GM18951 (cell line): Measurements from ENCODE around the gene KHDC4.
A peak's percentile ranks its signal among the peaks of the same experiment; 100 is the strongest.
"Not testable (repeated sequence)": the region's sequence is repeated elsewhere in the genome, so short reads cannot be mapped to it uniquely, and the experiment has no call there.

Experiments
- POLR2A ChIP-seq: IDR thresholded peaks from 4 replicates; pipeline ENCODE4 v1.6.1; 2011; ENCODE audit warnings: mild to moderate bottlenecking; ENCODE audit not compliant: insufficient read length, insufficient read depth; ENCODE audit errors: extremely low read depth
- in situ Hi-C: fragments of 300-500 bp; cut with MboI; formaldehyde crosslinking; loops from one replicate; pipeline ENCODE4 v1.12.0; 2022; ENCODE audit warnings: low sequenced_read_pairs, mixed read lengths, inconsistent platforms; ENCODE audit not compliant: unreplicated experiment

KHDC4 gene

DNA sequence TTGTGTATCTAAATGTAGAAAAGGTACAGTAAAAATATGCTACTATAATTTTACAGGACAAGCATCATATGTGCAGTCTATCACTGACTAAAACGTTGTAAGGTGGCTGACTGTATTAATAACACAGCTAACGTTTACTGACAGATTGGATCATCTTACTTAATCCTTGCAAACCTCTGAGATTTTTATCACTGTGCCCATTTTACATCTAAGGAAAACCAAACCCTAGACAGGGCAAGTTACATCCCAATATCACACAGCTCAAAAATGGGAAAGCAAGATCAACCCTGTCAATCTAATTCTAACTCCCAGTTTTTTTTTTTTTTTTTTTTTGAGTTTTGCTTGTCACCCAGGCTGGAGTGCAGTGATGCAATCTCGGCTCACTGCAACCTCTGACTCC is 15.6 kb downstream of the KHDC4 start:
- in situ Hi-C loops: no loop called here
- no peak for TF ChIP-seq POLR2A

DNA sequence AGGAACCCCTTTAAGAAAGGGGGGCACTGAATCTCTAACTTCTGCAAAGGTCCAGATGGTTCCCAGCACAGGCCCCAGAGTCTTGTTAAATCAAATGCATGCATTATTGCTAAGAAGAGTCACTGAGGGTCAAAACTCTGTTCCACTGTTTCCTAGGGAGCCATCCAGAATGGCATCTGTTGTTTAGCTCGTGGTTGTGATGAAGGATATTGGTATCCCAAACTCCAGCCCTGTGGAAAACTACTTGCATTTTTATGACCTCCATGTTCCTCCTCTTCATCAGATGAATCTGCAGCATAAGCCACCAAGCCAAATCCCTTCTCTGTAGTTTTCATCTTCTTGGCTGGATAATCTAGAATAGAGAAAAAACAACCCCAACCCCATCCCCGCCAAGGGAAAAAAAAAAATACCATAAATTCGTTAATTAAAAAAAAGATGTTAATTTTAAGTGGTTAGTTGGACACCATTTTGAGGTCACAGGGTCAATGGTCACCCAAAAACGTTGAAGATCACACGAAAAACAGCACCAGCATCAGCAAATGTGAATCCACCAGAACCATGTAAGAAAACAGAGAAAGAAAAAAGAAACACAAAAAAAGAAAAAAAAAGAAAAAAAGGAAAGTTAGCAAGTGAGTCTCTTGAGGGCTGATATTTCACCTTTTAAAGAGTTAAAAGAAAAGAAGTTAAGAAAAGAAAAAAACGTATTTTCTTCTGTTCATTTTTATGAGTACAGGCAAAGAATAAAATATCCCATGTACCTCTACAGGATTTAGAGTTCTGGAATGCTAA is 20.1 kb downstream of the KHDC4 start:
- no peak for TF ChIP-seq POLR2A
- in situ Hi-C loops: no loop called here

DNA sequence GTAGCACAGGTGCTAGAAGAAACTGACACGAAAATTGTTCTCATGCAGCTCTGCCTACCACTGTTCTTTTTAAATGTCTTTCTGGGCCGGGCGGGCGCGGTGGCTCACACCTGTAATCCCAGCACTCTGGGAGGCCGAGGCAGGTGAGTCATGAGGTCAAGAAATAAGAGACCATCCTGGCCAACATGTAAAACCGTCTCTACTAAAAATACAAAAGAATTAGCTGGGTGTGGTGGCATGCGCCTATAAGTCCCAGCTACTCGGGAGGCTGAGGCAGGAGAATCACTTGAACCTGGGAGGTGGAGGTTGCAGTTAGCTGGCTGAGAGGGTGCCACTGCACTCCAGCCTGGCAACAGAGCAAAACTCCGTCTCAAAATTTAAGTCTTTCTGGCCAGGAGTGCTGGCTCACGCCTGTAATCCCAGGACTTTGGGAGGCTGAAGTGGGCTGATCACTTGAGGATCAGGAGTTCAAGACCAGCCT is 22.1 kb downstream of the KHDC4 start:
- in situ Hi-C loops: no loop called here
- no peak for TF ChIP-seq POLR2A

DNA sequence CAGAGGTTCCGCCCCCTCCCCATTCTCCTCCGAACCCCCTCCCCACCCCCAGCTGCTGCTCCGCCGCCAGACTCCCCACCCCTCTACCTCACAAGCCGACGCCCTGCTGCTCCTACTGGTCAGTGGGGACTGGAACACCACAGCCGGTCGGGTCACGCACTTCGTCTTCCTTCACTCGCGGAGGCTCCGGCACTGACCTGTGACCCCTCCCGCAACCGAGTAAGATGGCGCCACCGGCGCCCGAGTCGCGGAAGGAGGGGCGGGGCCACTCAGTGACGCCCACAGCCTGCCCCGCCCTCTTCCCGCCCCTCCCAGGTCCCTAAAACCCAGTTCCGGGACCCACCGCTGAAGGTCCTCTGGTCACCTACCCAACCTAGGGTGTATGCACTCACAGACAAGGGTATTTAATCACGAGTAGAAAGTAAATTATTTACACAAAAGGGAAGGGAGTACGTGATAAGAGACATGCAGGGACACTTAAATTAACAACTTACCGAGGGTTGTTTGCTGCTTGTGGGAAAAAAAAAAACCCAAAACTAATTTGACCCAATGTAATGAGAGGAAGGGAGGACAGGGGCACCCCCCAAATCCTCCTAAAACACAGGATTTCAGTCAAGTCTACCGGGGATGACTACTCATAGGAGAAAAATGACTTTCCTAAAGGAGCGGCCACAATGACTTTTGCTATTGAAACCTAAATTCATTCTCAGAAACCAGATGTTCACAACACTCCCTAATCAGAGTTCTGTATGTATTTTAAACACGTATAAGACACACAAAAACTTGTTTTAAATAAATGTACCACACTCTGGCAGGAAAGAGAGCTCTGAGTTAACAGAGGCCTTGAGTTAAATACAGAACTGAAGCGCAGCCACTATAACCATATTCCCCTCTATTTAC is 22.8 kb downstream of the KHDC4 start, which contains the start of gene RIT1:
RIT1 (minus strand) TSS at position 194 of the 900 bp plus-strand sequence. CDS start 588 bp downstream, outside the sequence.
- TF ChIP-seq POLR2A: peak; percentile 73

DNA sequence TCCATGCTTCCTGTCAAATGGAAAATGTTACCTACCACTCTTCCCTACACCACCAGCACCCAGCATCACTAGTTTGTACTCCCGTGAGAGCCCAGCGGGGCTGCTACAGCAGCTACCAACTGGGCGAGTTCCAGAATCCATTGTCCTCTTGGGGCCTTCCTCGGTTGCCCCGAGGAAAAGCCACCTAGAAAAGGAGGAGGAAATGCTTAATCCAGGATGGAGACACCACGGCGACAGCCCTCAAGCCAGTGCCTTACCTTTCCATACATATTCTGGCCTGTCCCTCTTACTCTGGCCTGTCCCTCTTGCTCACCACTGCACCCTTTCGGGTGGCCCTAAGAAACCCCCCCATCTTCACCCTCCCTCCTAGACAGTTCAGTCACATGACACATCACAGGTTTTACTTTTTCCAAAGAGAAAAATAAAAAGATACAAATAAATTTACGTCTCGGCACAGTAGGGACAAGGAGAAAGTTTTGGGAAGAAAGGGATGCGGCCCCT is 23.5 kb downstream of the KHDC4 start:
- TF ChIP-seq POLR2A: no peak
- in situ Hi-C loops: no loop called here

More for the DNA sequence above, 22.8 kb downstream of the KHDC4 start, which contains the start of gene RIT1:
- in situ Hi-C loops: no loop called here

DNA sequence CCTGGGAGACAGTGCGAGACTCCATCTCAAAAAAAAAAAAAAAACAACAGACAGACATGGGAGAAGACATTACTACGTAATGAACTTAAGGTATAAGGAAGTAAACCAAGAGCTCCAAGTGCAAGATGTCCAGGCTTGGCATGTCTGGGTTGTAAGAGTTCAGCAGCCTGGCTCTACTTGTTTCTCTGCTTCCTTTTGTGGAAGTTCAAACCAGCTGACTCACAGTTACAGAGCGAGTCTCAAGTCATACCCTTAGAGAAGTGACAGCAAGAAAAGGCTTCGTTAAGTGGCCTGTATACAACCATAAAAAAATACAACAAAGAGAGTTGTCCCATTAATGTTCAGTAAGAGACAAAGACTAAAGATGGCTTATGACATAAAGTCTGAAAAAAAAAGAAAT is 24.3 kb downstream of the KHDC4 start:
- no peak for TF ChIP-seq POLR2A
- in situ Hi-C loops: no loop called here

DNA sequence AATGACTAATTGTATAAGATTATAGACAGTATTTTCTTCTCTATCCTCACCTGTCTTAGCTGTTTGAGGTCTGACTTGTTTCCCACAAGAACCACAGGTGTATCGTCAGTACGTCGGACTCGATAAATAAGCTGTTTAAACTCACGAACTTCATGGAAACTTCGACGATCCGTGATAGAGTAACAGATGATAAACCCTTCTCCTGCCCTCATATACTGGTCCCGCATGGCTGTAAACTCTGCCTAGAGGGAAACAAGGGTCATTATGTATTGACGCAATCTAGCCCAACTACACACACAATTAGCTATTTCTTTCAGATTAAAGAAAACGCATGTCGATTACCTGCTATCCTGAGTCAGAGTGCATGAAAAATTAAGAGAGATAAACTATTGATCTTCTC is 30.0 kb downstream of the KHDC4 start:
- no peak for TF ChIP-seq POLR2A
- in situ Hi-C loops: no loop called here

DNA sequence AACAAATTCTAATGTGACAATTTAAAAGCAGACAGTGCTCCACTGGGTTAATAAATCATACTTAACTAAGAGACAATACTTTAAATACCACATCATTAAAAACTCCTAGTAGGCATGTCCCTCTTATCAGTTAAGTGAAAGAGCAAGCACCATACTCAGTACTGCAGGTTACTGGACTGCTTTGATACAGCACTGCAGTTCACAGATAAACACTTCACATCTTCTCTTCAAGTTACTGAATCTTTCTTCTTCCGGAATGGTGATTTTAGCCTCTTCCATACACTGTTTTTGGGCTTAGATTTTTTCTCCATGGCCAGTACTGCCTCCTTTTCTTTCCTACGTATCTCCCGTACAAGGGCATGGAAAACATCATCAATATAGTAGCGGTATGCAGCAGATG is 34.1 kb downstream of the KHDC4 start:
- in situ Hi-C loops: no loop called here
- no peak for TF ChIP-seq POLR2A

DNA sequence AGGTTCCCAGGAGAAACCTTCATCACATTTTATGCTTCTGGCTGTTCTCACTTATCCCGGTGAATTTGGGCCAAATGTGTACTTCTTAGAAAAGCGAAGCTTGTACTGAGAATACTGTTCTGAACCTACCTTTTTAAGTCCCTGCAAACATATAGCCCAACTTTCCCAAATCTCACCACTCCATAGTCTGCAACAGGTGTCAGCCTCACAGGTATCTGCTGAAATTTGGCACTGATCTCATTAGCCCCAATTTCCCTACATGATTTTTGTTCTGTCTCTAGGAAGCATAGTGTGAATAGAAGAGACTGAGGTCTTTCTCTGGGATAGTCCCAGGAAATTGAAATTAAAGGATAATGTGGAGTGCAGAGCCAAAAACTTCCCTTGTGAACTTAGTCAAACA is 34.5 kb downstream of the KHDC4 start:
- TF ChIP-seq POLR2A: no peak
- in situ Hi-C loops: no loop called here

DNA sequence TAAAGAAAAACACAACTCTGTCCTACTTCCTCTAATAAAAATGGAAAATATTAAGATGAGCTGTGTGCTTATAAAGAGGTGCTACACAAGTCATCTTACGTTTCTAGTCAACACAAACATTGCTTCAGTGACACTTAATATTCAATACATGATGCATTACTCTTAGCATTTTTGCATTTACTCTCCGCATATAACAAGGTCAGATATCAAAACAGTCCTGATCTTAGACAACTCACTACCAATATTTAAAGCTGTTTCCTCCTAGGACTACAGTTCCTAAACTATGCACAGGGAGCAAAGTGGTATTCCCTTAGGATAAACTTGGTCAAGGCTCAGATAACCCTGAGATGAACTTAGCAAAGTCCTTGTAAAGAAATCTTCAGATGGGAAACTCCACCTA is 35.3 kb downstream of the KHDC4 start:
- in situ Hi-C loops: no loop called here
- no peak for TF ChIP-seq POLR2A

DNA sequence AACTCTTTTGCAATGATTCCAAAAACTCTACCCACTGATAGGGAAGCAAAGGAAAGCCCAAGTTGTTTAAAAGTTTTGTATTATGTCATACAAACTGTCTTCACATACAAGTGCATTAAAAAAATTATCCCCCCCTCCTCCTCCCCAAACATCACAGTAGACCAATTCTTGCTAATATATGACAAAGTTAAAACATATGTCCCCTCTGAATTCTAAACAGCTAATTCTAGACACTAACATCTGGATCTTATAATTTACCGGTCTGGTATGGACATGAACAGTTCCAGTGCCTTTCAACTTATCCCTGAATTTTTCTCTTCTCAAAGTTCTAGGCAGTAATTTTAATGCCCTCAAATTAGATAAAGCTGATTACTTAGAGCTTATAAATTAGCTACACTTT is 36.5 kb downstream of the KHDC4 start:
- in situ Hi-C loops: no loop called here
- no peak for TF ChIP-seq POLR2A

DNA sequence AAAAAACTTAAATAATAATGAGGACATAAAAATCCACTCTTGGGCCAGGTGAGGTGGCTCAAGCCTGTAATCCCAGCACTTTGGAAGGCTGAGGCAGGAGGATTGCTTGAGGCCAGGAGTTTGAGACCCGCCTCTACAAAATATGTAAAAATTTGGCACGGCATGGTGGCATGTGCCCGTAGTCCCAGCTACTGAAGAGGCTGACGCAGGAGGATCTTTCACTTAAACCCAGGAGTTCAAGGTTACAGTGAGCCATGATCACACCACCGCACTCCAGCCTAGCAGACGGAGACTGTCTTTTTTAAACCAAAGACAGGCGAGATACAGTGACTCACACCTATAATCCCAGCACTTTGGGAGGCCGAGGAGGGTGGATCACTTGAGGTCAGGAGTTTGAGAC is 37.7 kb downstream of the KHDC4 start:
- in situ Hi-C loops: not testable (repeated sequence)

DNA sequence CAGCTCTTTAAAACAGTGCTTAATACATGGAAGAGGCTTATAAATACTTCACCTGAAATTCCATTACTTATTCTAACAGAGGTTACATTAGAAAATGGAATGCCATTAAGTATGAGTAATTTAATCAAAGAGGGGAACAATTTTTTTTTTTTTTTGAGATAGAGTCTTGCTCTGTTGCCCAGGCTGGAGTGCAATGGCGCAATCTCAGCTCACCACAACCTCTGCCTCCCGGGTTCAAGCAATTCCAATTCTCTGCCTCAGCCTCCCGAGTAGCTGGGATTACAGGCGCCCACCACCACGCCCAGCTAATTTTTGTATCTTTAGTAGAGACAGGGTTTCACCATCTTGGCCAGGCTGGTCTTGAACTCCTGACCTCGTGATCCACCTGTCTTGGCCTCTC is 38.6 kb downstream of the KHDC4 start:
- in situ Hi-C loops: not testable (repeated sequence)

DNA sequence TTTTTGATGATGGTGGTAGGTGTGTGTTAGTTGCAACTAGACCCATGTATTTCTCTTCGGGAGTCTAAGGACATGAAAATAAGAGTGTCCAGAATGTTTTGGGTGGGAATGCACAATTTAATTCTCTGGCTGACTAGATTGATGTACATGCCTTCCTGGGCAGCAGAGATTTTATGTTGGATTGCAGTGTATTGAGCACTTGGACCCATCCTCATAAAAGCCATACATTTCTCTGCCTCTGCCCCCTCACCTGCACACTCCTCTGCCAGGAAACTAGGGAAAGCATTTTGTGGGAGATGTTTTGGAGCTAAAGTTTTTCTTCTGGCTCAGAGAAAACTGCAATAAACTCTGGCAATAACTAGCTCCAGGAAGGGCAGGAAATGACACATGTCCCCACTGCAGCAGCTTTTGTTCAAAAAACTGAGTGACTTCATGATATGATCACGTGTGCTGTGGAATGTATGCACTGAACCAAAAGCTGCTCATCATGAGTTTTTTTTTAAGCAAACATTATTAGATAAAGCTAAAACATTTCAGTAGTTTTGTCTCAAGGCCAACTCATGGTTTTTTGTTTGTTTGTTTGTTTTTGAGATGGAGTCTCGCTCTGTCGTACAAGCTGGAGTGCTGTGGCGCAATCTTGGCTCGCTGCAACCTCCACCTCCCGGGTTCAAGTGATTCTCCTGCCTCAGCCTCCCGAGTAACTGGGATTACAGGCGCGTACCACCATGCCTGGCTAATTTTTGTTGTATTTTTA is 40.6 kb downstream of the KHDC4 start:
- in situ Hi-C loops: no loop called here
- no peak for TF ChIP-seq POLR2A
